GM23338 (cell line): ENCODE data around the gene SLFN12L. TPM values are rescaled to one million over a fixed set of nuclear protein-coding genes. Genes with fewer than 3 reads are reported as not detected.

ENCODE experiments used
- ATAC-seq: fragments of 200-7000 bp; cut with Tn5 transposase; 3 replicates; pipeline ENCODE4 v1.9.1; 2020
- DNase-seq: peaks from one replicate; pipeline ENCODE4 v3.0.0-alpha.2; 2015; ENCODE audit warnings: low spot score
- H2AFZ ChIP-seq: fragments of 200-600 bp; sonication (generic); 2 replicates; pipeline ENCODE4 v1.8.0; 2016; ENCODE audit warnings: antibody characterized with exemption, mild to moderate bottlenecking, moderate library complexity
- H3F3A ChIP-seq: fragments of 200-600 bp; sonication (generic); replicated peaks from 2 replicates; pipeline ENCODE4 v1.8.0; 2017; ENCODE audit warnings: antibody characterized with exemption, mixed run types, low read depth
- H3K27ac ChIP-seq: fragments of 200-600 bp; sonication (generic); 2 replicates; pipeline ENCODE4 v1.6.1; 2016; ENCODE audit warnings: low read depth
- H3K27me3 ChIP-seq: fragments of 200-600 bp; sonication (generic); 2 replicates; pipeline ENCODE4 v1.8.0; 2016; ENCODE audit warnings: mild to moderate bottlenecking, mixed run types, moderate library complexity; ENCODE audit not compliant: insufficient read depth
- H3K36me3 ChIP-seq: fragments of 200-600 bp; sonication (generic); 2 replicates; pipeline ENCODE4 v1.8.0; 2016; ENCODE audit warnings: mild to moderate bottlenecking; ENCODE audit not compliant: insufficient read depth
- H3K4me1 ChIP-seq: fragments of 200-600 bp; sonication (generic); 2 replicates; pipeline ENCODE4 v1.8.0; 2016; ENCODE audit warnings: mild to moderate bottlenecking, moderate library complexity; ENCODE audit not compliant: insufficient read depth
- H3K4me2 ChIP-seq: fragments of 200-600 bp; sonication (generic); 2 replicates; pipeline ENCODE4 v1.7.1; 2017; ENCODE audit warnings: mixed run types
- H3K4me3 ChIP-seq: fragments of 200-600 bp; sonication (generic); 2 replicates; pipeline ENCODE4 v1.6.1; 2016; ENCODE audit warnings: mixed run types
- H3K79me2 ChIP-seq: fragments of 200-600 bp; sonication (generic); replicated peaks from 2 replicates; pipeline ENCODE4 v1.8.0; 2017; ENCODE audit warnings: mild to moderate bottlenecking; ENCODE audit not compliant: insufficient read depth
- H3K9me2 ChIP-seq: fragments of 200-600 bp; sonication (generic); 2 replicates; pipeline ENCODE4 v1.8.0; 2017; ENCODE audit not compliant: insufficient read depth
- H4K20me1 ChIP-seq: fragments of 200-600 bp; sonication (generic); replicated peaks from 2 replicates; pipeline ENCODE4 v1.8.0; 2017; ENCODE audit warnings: mild to moderate bottlenecking; ENCODE audit not compliant: insufficient read depth
- H3K27ac Mint-ChIP-seq: 2 replicates; pipeline ENCODE4 v1.8.0; 2020; ENCODE audit warnings: inconsistent platforms, mild to moderate bottlenecking, moderate library complexity, mixed read lengths
- H3K27me3 Mint-ChIP-seq: 3 replicates; pipeline ENCODE4 v1.8.0; 2022; ENCODE audit warnings: low read depth, mild to moderate bottlenecking, moderate library complexity, mixed read lengths, inconsistent platforms; ENCODE audit not compliant: insufficient read depth, poor library complexity
- H3K36me3 Mint-ChIP-seq: 3 replicates; pipeline ENCODE4 v1.8.0; 2021; ENCODE audit warnings: low read depth, mild to moderate bottlenecking, inconsistent platforms, moderate library complexity, mixed read lengths
- H3K4me1 Mint-ChIP-seq: 3 replicates; pipeline ENCODE4 v1.8.0; 2020; ENCODE audit warnings: mild to moderate bottlenecking, inconsistent platforms, mixed read lengths
- H3K4me3 Mint-ChIP-seq: 3 replicates; pipeline ENCODE4 v1.8.0; 2021; ENCODE audit warnings: moderate library complexity, mild to moderate bottlenecking, inconsistent platforms, mixed read lengths
- H3K9me3 Mint-ChIP-seq: 3 replicates; pipeline ENCODE4 v1.8.0; 2020; ENCODE audit warnings: moderate library complexity, mild to moderate bottlenecking, inconsistent platforms, mixed read lengths
- CREB1 ChIP-seq: fragments of 250-450 bp; sonication (Bioruptor Pico); IDR thresholded peaks from 2 replicates; pipeline ENCODE4 v1.5.0; 2020; ENCODE audit warnings: low read depth, mild to moderate bottlenecking, moderate library complexity
- EZH2 ChIP-seq: fragments of 200-600 bp; sonication (generic); IDR thresholded peaks from one replicate; pipeline ENCODE4 v1.8.0; 2017; ENCODE audit warnings: antibody characterized with exemption, mild to moderate bottlenecking, low read depth; ENCODE audit not compliant: unreplicated experiment
- EZH2phosphoT487 ChIP-seq: fragments of 200-600 bp; sonication (generic); IDR thresholded peaks from one replicate; pipeline ENCODE4 v1.8.1; 2018; ENCODE audit warnings: antibody characterized with exemption; ENCODE audit not compliant: unreplicated experiment
- JUNB ChIP-seq: IDR thresholded peaks from one replicate; pipeline ENCODE4 v1.6.1; 2016; ENCODE audit warnings: antibody characterized with exemption; ENCODE audit not compliant: unreplicated experiment
- NANOG ChIP-seq: IDR thresholded peaks from 2 replicates; pipeline ENCODE4 v1.6.1; 2016; ENCODE audit warnings: antibody characterized with exemption, borderline replicate concordance
- POLR2AphosphoS5 ChIP-seq: IDR thresholded peaks from 2 replicates; pipeline ENCODE4 v1.6.1; 2016; ENCODE audit warnings: antibody characterized with exemption, low read depth
- STAT1 ChIP-seq: IDR thresholded peaks from one replicate; pipeline ENCODE4 v1.6.1; 2016; ENCODE audit warnings: antibody characterized with exemption; ENCODE audit not compliant: unreplicated experiment
- ZNF114 ChIP-seq: fragments of 250-450 bp; sonication (Bioruptor Pico); IDR thresholded peaks from 2 replicates; pipeline ENCODE4 v1.5.0; 2020; ENCODE audit warnings: mild to moderate bottlenecking, moderate library complexity
- ZNF331 ChIP-seq: fragments of 250-450 bp; sonication (Bioruptor Pico); IDR thresholded peaks from 2 replicates; pipeline ENCODE4 v1.5.0; 2020; ENCODE audit warnings: low read depth, mild to moderate bottlenecking, moderate library complexity
- polyA plus RNA-seq: library from polyadenylated mRNA; unstranded; fragments of >200 nt; fragmentation: Nextera tagmentation; extraction: Ambion mirVana; gene quantifications from 2 replicates; pipeline ENCODE4 v1.2.1, GENCODE V29; 2016
- total RNA-seq: library from RNA; depleted of rRNA; stranded (reverse); fragments of >200 nt; shearing (Covaris generic); gene quantifications from 2 replicates; pipeline ENCODE4 v1.2.3, GENCODE V29; 2014
- TF ChIP-seq, protein P1 (sequence below): IDR thresholded peaks from 2 replicates; pipeline ENCODE4 v1.6.1; 2016; ENCODE audit warnings: antibody characterized with exemption
- TF ChIP-seq, protein P2 (sequence below): fragments of 250-450 bp; sonication (Bioruptor Pico); IDR thresholded peaks from 2 replicates; pipeline ENCODE4 v1.5.0; 2020; ENCODE audit warnings: mild to moderate bottlenecking, moderate library complexity
- TF ChIP-seq, protein P3 (sequence below): IDR thresholded peaks from one replicate; pipeline ENCODE4 v1.6.1; 2018; ENCODE audit warnings: antibody characterized with exemption; ENCODE audit not compliant: unreplicated experiment
- TF ChIP-seq, protein P4 (sequence below), 2 experiments: fragments of 200-600 bp in 1 of 2; sonication (generic) in 1 of 2; conservative IDR thresholded peaks; 2 replicates each; pipeline versions ENCODE4 v1.5.1 to v1.6.1; 2016 to 2017; ENCODE audit warnings: antibody characterized with exemption in 2 of 2, low read depth in 2 of 2, mild to moderate bottlenecking in 2 of 2, moderate library complexity in 1 of 2

Gene SLFN12L
- total and polyA plus RNA-seq, 2 experiments from 2014 or later, result not detected

DNA sequence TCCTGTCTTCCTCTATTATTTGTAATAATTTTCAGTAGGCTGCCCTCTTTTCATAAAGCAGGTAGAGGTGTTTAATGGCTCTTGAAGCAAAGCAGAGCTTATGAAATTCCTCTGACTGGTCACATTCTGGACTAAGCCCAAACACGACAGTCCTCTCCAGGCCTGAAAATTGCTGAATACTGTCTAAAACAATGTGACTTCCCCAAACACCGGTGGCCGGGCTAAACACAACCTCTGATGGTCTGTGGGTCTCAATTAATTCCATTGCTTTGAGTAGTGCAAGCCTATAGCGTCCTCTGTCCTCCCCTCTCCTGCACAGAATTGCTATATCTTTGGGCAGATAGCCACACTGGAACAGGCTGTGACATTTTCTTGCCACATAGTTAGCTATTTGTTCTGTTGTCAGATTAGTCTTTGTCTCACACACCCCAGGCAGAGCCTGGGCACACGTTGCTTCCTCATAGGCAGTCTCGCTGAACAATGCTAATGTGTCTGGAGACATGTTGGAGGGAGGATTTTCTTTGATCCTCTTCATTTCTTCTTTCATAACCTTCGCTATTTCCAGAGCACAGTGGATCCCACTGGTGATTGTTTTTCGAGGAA lies 10.8 kb upstream of the SLFN12L start:
- no peaks in the 10 kb centered on the region for H3K36me3 Mint-ChIP-seq
- H3K27ac Mint-ChIP-seq, result no peak overlapping the region
- Histone ChIP-seq H3K36me3 (no peaks in the 10 kb centered on the region), H3K4me3 (no peak overlapping the region), H3F3A (no peaks in the 10 kb centered on the region), H4K20me1 (no peaks in the 10 kb centered on the region), H3K79me2 (no peaks in the 10 kb centered on the region), H2AFZ (no peak overlapping the region), H3K4me1 (no peaks in the 10 kb centered on the region), H3K4me2 (no peak overlapping the region), H3K9me2 (no peaks in the 10 kb centered on the region), H3K27ac (no peak overlapping the region), H3K27me3 (peaks cover 13% of the 10 kb centered on the region; the same call in 1 of the 2 replicates)
- DNase-seq, result no peak
- H3K4me1 Mint-ChIP-seq, result peaks cover 5% of the 10 kb centered on the region; the same call in 2 of the 3 replicates
- no peak overlapping the region for H3K4me3 Mint-ChIP-seq
- no peak for TF ChIP-seq ZNF331
- no peak for TF ChIP-seq ZNF114 (CRISPR knock-in tag)
- no peak for TF ChIP-seq EZH2phosphoT487
- no peak for TF ChIP-seq EZH2
- TF ChIP-seq JUNB, result no peak
- no peak for TF ChIP-seq NANOG
- TF ChIP-seq, protein P1, sequence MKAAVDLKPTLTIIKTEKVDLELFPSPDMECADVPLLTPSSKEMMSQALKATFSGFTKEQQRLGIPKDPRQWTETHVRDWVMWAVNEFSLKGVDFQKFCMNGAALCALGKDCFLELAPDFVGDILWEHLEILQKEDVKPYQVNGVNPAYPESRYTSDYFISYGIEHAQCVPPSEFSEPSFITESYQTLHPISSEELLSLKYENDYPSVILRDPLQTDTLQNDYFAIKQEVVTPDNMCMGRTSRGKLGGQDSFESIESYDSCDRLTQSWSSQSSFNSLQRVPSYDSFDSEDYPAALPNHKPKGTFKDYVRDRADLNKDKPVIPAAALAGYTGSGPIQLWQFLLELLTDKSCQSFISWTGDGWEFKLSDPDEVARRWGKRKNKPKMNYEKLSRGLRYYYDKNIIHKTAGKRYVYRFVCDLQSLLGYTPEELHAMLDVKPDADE, result no peak
- no peak for TF ChIP-seq CREB1 (CRISPR knock-in tag)
- TF ChIP-seq POLR2AphosphoS5, result no peak
- TF ChIP-seq STAT1, result no peak
- TF ChIP-seq, protein P2, sequence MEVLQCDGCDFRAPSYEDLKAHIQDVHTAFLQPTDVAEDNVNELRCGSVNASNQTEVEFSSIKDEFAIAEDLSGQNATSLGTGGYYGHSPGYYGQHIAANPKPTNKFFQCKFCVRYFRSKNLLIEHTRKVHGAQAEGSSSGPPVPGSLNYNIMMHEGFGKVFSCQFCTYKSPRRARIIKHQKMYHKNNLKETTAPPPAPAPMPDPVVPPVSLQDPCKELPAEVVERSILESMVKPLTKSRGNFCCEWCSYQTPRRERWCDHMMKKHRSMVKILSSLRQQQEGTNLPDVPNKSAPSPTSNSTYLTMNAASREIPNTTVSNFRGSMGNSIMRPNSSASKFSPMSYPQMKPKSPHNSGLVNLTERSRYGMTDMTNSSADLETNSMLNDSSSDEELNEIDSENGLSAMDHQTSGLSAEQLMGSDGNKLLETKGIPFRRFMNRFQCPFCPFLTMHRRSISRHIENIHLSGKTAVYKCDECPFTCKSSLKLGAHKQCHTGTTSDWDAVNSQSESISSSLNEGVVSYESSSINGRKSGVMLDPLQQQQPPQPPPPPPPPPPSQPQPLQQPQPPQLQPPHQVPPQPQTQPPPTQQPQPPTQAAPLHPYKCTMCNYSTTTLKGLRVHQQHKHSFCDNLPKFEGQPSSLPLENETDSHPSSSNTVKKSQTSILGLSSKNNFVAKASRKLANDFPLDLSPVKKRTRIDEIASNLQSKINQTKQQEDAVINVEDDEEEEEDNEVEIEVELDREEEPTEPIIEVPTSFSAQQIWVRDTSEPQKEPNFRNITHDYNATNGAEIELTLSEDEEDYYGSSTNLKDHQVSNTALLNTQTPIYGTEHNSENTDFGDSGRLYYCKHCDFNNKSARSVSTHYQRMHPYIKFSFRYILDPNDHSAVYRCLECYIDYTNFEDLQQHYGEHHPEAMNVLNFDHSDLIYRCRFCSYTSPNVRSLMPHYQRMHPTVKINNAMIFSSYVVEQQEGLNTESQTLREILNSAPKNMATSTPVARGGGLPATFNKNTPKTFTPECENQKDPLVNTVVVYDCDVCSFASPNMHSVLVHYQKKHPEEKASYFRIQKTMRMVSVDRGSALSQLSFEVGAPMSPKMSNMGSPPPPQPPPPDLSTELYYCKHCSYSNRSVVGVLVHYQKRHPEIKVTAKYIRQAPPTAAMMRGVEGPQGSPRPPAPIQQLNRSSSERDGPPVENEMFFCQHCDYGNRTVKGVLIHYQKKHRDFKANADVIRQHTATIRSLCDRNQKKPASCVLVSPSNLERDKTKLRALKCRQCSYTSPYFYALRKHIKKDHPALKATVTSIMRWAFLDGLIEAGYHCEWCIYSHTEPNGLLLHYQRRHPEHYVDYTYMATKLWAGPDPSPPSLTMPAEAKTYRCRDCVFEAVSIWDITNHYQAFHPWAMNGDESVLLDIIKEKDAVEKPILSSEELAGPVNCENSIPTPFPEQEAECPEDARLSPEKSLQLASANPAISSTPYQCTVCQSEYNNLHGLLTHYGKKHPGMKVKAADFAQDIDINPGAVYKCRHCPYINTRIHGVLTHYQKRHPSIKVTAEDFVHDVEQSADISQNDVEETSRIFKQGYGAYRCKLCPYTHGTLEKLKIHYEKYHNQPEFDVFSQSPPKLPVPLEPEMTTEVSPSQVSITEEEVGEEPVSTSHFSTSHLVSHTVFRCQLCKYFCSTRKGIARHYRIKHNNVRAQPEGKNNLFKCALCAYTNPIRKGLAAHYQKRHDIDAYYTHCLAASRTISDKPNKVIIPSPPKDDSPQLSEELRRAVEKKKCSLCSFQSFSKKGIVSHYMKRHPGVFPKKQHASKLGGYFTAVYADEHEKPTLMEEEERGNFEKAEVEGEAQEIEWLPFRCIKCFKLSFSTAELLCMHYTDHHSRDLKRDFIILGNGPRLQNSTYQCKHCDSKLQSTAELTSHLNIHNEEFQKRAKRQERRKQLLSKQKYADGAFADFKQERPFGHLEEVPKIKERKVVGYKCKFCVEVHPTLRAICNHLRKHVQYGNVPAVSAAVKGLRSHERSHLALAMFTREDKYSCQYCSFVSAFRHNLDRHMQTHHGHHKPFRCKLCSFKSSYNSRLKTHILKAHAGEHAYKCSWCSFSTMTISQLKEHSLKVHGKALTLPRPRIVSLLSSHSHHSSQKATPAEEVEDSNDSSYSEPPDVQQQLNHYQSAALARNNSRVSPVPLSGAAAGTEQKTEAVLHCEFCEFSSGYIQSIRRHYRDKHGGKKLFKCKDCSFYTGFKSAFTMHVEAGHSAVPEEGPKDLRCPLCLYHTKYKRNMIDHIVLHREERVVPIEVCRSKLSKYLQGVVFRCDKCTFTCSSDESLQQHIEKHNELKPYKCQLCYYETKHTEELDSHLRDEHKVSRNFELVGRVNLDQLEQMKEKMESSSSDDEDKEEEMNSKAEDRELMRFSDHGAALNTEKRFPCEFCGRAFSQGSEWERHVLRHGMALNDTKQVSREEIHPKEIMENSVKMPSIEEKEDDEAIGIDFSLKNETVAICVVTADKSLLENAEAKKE (CRISPR knock-in tag), result no peak
- TF ChIP-seq, protein P3, sequence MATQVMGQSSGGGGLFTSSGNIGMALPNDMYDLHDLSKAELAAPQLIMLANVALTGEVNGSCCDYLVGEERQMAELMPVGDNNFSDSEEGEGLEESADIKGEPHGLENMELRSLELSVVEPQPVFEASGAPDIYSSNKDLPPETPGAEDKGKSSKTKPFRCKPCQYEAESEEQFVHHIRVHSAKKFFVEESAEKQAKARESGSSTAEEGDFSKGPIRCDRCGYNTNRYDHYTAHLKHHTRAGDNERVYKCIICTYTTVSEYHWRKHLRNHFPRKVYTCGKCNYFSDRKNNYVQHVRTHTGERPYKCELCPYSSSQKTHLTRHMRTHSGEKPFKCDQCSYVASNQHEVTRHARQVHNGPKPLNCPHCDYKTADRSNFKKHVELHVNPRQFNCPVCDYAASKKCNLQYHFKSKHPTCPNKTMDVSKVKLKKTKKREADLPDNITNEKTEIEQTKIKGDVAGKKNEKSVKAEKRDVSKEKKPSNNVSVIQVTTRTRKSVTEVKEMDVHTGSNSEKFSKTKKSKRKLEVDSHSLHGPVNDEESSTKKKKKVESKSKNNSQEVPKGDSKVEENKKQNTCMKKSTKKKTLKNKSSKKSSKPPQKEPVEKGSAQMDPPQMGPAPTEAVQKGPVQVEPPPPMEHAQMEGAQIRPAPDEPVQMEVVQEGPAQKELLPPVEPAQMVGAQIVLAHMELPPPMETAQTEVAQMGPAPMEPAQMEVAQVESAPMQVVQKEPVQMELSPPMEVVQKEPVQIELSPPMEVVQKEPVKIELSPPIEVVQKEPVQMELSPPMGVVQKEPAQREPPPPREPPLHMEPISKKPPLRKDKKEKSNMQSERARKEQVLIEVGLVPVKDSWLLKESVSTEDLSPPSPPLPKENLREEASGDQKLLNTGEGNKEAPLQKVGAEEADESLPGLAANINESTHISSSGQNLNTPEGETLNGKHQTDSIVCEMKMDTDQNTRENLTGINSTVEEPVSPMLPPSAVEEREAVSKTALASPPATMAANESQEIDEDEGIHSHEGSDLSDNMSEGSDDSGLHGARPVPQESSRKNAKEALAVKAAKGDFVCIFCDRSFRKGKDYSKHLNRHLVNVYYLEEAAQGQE, result no peak
- TF ChIP-seq, protein P4, sequence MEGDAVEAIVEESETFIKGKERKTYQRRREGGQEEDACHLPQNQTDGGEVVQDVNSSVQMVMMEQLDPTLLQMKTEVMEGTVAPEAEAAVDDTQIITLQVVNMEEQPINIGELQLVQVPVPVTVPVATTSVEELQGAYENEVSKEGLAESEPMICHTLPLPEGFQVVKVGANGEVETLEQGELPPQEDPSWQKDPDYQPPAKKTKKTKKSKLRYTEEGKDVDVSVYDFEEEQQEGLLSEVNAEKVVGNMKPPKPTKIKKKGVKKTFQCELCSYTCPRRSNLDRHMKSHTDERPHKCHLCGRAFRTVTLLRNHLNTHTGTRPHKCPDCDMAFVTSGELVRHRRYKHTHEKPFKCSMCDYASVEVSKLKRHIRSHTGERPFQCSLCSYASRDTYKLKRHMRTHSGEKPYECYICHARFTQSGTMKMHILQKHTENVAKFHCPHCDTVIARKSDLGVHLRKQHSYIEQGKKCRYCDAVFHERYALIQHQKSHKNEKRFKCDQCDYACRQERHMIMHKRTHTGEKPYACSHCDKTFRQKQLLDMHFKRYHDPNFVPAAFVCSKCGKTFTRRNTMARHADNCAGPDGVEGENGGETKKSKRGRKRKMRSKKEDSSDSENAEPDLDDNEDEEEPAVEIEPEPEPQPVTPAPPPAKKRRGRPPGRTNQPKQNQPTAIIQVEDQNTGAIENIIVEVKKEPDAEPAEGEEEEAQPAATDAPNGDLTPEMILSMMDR (conservative IDR thresholded peaks at IDR 0.05; ENCODE audit: low read depth in 2 of 2), result no peak
- no peaks in the 10 kb centered on the region for H3K9me3 Mint-ChIP-seq
- no peaks in the 10 kb centered on the region for H3K27me3 Mint-ChIP-seq
- no peak for ATAC-seq
